Stomach (tissue), 9 donors: ENCODE data around the gene ACAD8. TPM values are rescaled to one million over a fixed set of nuclear protein-coding genes. Genes with fewer than 3 reads are reported as not detected.

Source experiments
- DNase-seq, 2 donors: peaks; one replicate each; pipeline versions ENCODE4 v3.0.0 to v3.0.0-alpha.2; 2013 to 2019
- H3K27ac ChIP-seq, 5 donors: fragments of 200-600 bp in 4 of 5; sonication (generic) in 4 of 5; one replicate each; pipeline ENCODE4 v1.5.1; 2013 to 2019; ENCODE audit warnings: mild to moderate bottlenecking in 1 of 5, moderate library complexity in 1 of 5
- H3K27me3 ChIP-seq, 3 donors: fragments of 200-600 bp; sonication (generic); one replicate each; pipeline ENCODE4 v1.5.1; 2017 to 2019; ENCODE audit warnings: mixed run types in 1 of 3
- H3K36me3 ChIP-seq, 4 donors: fragments of 200-600 bp; sonication (generic); 1 replicate in 3 of 4; 2 replicates in 1 of 4; pipeline ENCODE4 v1.5.1; 2016 to 2019
- H3K4me1 ChIP-seq, 4 donors: fragments of 200-600 bp; sonication (generic); one replicate each; pipeline ENCODE4 v1.5.1; 2016 to 2019
- H3K4me3 ChIP-seq, 4 donors: fragments of 200-600 bp; sonication (generic) in 3 of 4; one replicate each; pipeline ENCODE4 v1.5.1; 2016 to 2019; ENCODE audit warnings: mild to moderate bottlenecking in 1 of 4
- H3K9me3 ChIP-seq, 4 donors: fragments of 200-600 bp; sonication (generic); one replicate each; pipeline ENCODE4 v1.5.1; 2016 to 2019
- EP300 ChIP-seq: sonication (generic); formaldehyde crosslinking; IDR thresholded peaks from one replicate; pipeline ENCODE4 v1.6.1; 2017; ENCODE audit warnings: antibody characterized with exemption
- POLR2A ChIP-seq, 4 donors: fragments of 450-650 bp; IDR thresholded peaks; one replicate each; pipeline ENCODE4 v1.6.1; 2016; ENCODE audit warnings: antibody characterized with exemption in 4 of 4, control low read depth in 2 of 4, mild to moderate bottlenecking in 1 of 4, moderate library complexity in 1 of 4
- POLR2AphosphoS5 ChIP-seq, 3 donors: sonication (generic); formaldehyde crosslinking; IDR thresholded peaks; one replicate each; pipeline ENCODE4 v1.6.1; 2016; ENCODE audit warnings: antibody characterized with exemption in 3 of 3
- WGBS, 5 donors: extraction: QIAGEN DNeasy Blood & Tissue Kit in 3 of 5; methylation state at CpG; one replicate each; pipeline versions ENCODE4 v1.1.5 to v1.1.7; 2013 to 2018; 5-methylcytosine and 5-hydroxymethylcytosine counted together
- intact Hi-C: fragments of 100-400 bp; cut with DNase I; formaldehyde crosslinking; loops from one replicate; pipeline ENCODE4 v1.15.1; 2023; ENCODE audit warnings: low total_unique reads
- polyA plus RNA-seq, 3 donors: library from polyadenylated mRNA; stranded (reverse); fragments of 200-250 nt; gene quantifications; one replicate each; pipeline ENCODE4 v1.2.3, GENCODE V29; 2013
- total RNA-seq, 5 donors: library from RNA; depleted of rRNA; stranded (reverse); fragments of >200 nt; gene quantifications; one replicate each; pipeline versions ENCODE4 v1.1.0 to v1.2.3, GENCODE V29; 2014 to 2016
- TF ChIP-seq, protein P1 (sequence below), 7 experiments: fragments of 450-650 bp in 4 of 7; fragments of 200-600 bp in 3 of 7; sonication (generic) in 3 of 7; IDR thresholded peaks; one replicate each; pipeline ENCODE4 v1.5.1; 2016 to 2019; ENCODE audit warnings: antibody characterized with exemption in 7 of 7, control low read depth in 2 of 7, mild to moderate bottlenecking in 1 of 7
- donor health status: healthy with polysubstance abuse.
- donor health status: Bipolar disorder and iron deficiency.
- donor health status: healthy.

ACAD8 gene
- total and polyA plus RNA-seq, 8 donors: 15.1 to 44.6 (median 26.5) TPM

GRCh38 chr11:134257101-134257500 lies 3.7 kb downstream of the ACAD8 start:
- Histone ChIP-seq H3K4me1 (peaks cover 13 to 34% (median 22%) of the 10 kb centered on the region in 4 donors), H3K36me3 (peaks cover 27 to 56% (median 55%) of the 10 kb centered on the region in 4 donors), H3K27me3 (no peaks in the 10 kb centered on the region), H3K27ac (no peak overlapping the region), H3K9me3 (no peaks in the 10 kb centered on the region), H3K4me3 (no peak overlapping the region)
- intact Hi-C loops: no loop called here
- no peak for DNase-seq
- TF ChIP-seq, protein P1, sequence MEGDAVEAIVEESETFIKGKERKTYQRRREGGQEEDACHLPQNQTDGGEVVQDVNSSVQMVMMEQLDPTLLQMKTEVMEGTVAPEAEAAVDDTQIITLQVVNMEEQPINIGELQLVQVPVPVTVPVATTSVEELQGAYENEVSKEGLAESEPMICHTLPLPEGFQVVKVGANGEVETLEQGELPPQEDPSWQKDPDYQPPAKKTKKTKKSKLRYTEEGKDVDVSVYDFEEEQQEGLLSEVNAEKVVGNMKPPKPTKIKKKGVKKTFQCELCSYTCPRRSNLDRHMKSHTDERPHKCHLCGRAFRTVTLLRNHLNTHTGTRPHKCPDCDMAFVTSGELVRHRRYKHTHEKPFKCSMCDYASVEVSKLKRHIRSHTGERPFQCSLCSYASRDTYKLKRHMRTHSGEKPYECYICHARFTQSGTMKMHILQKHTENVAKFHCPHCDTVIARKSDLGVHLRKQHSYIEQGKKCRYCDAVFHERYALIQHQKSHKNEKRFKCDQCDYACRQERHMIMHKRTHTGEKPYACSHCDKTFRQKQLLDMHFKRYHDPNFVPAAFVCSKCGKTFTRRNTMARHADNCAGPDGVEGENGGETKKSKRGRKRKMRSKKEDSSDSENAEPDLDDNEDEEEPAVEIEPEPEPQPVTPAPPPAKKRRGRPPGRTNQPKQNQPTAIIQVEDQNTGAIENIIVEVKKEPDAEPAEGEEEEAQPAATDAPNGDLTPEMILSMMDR (IDR thresholded peaks at IDR 0.05): no peak
- TF ChIP-seq POLR2AphosphoS5 (IDR thresholded peaks at IDR 0.05) (no peak), EP300 (no peak), POLR2A (IDR thresholded peaks at IDR 0.05) (no peak)
- 92 to 96% (median 95%) methylated on average over 11 of the region's 11 CpGs for whole genome bisulfite sequencing, 5 donors

DNA sequence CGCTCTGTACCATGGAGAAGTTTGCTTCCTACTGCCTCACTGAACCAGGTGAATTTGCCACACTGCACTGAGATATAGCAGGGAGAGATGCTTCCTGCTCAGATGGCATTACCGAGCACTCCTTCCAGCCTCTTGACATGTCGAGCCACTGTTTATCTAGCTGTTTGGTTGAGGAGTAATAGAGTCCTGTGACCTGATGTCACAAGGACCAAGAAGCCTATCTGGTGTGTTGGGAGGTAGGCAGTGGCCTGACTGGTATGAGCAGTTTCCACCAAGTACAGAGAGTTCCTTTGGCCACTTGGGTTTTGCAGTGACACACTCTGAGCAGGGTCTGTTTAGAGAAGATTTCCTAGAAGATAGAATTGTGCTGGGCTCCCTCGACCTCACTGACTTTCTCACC lies 5.2 kb downstream of the ACAD8 start:
- no peak for DNase-seq
- Histone ChIP-seq H3K4me1 (peaks cover 9 to 26% (median 15%) of the 10 kb centered on the region in 4 donors), H3K4me3 (no peak overlapping the region), H3K27me3 (no peaks in the 10 kb centered on the region), H3K36me3 (peaks cover 39 to 71% (median 70%) of the 10 kb centered on the region in 4 donors), H3K9me3 (no peaks in the 10 kb centered on the region), H3K27ac (no peak overlapping the region)
- no peak for TF ChIP-seq POLR2A (IDR thresholded peaks at IDR 0.05)
- no peak for TF ChIP-seq POLR2AphosphoS5 (IDR thresholded peaks at IDR 0.05)
- no peak for TF ChIP-seq EP300
- TF ChIP-seq, protein P1 (IDR thresholded peaks at IDR 0.05): no peak
- intact Hi-C loops: no loop called here
- WGBS, 5 donors: 80 to 92% (median 83%) methylated on average over 4 of the region's 4 CpGs

DNA sequence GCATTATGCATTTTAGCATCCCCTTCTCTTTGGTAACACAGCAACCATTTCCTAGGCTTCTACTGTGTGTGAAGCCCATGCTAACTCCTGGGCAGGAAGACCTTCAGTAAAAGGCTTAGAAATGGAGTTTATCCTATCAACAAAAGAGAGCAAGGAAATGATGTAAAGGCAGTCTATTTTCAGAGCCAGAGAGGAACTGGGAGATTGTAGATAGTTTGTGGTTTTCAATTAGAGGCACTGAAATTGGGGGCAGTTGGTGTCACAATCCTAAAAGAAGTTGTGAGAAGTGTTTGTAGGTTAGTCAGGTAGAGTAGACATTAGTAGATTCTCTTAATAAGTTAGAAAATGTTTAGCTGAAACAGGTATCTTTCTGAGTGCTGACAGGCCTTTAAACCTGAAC lies 7.1 kb downstream of the ACAD8 start:
- H3K4me1 ChIP-seq: peaks cover 0 to 9% (median under 1%) of the 10 kb centered on the region in 4 donors
- H3K27ac ChIP-seq: no peak overlapping the region
- no peaks in the 10 kb centered on the region for H3K9me3 ChIP-seq
- no peak for TF ChIP-seq EP300
- TF ChIP-seq POLR2AphosphoS5 (IDR thresholded peaks at IDR 0.05): no peak
- TF ChIP-seq POLR2A (IDR thresholded peaks at IDR 0.05): no peak
- TF ChIP-seq, protein P1 (IDR thresholded peaks at IDR 0.05): no peak
- no peak for DNase-seq
- intact Hi-C loops: no loop called here
- no peak overlapping the region for H3K4me3 ChIP-seq
- H3K27me3 ChIP-seq: no peaks in the 10 kb centered on the region
- peaks cover 39 to 89% (median 86%) of the 10 kb centered on the region in 4 donors for H3K36me3 ChIP-seq

DNA sequence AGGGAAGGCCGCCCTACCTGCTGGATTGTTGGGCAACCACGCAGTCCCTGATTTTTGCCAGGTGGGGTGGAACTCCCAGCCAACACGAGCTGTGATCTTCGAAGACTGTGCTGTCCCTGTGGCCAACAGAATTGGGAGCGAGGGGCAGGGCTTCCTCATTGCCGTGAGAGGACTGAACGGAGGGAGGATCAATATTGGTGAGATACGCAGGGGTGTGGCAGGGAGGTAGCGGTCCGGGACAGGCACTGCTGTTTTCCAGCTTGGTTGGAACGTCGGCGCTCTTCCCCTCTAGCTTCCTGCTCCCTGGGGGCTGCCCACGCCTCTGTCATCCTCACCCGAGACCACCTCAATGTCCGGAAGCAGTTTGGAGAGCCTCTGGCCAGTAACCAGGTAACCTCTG lies 7.6 kb downstream of the ACAD8 start:
- Histone ChIP-seq H3K36me3 (peaks cover 39 to 90% (median 86%) of the 10 kb centered on the region in 4 donors), H3K4me1 (peaks cover 0 to 6% (median 0%) of the 10 kb centered on the region in 4 donors)
- WGBS, 5 donors: 92 to 96% (median 94%) methylated on average over 16 of the region's 16 CpGs

More for the DNA sequence above, 7.6 kb downstream of the ACAD8 start:
- TF ChIP-seq POLR2A (IDR thresholded peaks at IDR 0.05) (no peak), POLR2AphosphoS5 (IDR thresholded peaks at IDR 0.05) (no peak)
- TF ChIP-seq, protein P1 (IDR thresholded peaks at IDR 0.05): no peak
- intact Hi-C loops: no loop called here
- DNase-seq: no peak
- H3K27me3 ChIP-seq: no peaks in the 10 kb centered on the region
- no peak overlapping the region for H3K27ac ChIP-seq
- H3K4me3 ChIP-seq: no peak overlapping the region
- no peaks in the 10 kb centered on the region for H3K9me3 ChIP-seq
